ENCODE data around the gene DUT.

The DUT gene

GRCh38 chr15:48292458-48292857, 38.8 kb upstream of the DUT start:
- no peaks in the 10 kb centered on the region for H3K27me3 ChIP-seq (replicated peaks; ENCODE audit: insufficient read depth, low read length)
- H3K79me2 ChIP-seq (ENCODE audit: low read length), result no peaks in the 10 kb centered on the region
- H3K9me3 ChIP-seq (replicated peaks; ENCODE audit: insufficient read depth, low read length), result no peaks in the 10 kb centered on the region
- 0 out of 2 replicates have a peak, but pooled peaks cover 4% of the 10 kb centered on the region for H3K4me1 ChIP-seq (ENCODE audit: low read length)
- no peak overlapping the region for H3K27ac ChIP-seq (ENCODE audit: low read length)
- H3K9ac ChIP-seq (ENCODE audit: low read length), result no peak overlapping the region
- H3K4me2 ChIP-seq (ENCODE audit: low read depth, low read length), result no peak overlapping the region
- no peak for DNase-seq
- TF ChIP-seq EZH2 (optimal IDR thresholded peaks at IDR 0.05; ENCODE audit: low read depth, low read length), result no peak
- no peak for TF ChIP-seq EZH2phosphoT487 (IDR thresholded peaks at IDR 0.05; ENCODE audit: low read length)
- TF ChIP-seq, protein P1, sequence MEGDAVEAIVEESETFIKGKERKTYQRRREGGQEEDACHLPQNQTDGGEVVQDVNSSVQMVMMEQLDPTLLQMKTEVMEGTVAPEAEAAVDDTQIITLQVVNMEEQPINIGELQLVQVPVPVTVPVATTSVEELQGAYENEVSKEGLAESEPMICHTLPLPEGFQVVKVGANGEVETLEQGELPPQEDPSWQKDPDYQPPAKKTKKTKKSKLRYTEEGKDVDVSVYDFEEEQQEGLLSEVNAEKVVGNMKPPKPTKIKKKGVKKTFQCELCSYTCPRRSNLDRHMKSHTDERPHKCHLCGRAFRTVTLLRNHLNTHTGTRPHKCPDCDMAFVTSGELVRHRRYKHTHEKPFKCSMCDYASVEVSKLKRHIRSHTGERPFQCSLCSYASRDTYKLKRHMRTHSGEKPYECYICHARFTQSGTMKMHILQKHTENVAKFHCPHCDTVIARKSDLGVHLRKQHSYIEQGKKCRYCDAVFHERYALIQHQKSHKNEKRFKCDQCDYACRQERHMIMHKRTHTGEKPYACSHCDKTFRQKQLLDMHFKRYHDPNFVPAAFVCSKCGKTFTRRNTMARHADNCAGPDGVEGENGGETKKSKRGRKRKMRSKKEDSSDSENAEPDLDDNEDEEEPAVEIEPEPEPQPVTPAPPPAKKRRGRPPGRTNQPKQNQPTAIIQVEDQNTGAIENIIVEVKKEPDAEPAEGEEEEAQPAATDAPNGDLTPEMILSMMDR (IDR thresholded peaks at IDR 0.05; ENCODE audit: low read length), result no peak
- no peak overlapping the region for H3K4me3 ChIP-seq (ENCODE audit: low read length)
- H3F3A ChIP-seq (ENCODE audit: insufficient read depth, low read length), result no peaks in the 10 kb centered on the region
- H3K36me3 ChIP-seq (replicated peaks; ENCODE audit: insufficient read depth, low read length), result no peaks in the 10 kb centered on the region
- H2AFZ ChIP-seq (ENCODE audit: low read length), result no peak overlapping the region
- H3K9me2 ChIP-seq (replicated peaks; ENCODE audit: insufficient read depth, low read length), result no peaks in the 10 kb centered on the region
- H4K20me1 ChIP-seq (ENCODE audit: insufficient read depth, low read length), result no peaks in the 10 kb centered on the region

DNA sequence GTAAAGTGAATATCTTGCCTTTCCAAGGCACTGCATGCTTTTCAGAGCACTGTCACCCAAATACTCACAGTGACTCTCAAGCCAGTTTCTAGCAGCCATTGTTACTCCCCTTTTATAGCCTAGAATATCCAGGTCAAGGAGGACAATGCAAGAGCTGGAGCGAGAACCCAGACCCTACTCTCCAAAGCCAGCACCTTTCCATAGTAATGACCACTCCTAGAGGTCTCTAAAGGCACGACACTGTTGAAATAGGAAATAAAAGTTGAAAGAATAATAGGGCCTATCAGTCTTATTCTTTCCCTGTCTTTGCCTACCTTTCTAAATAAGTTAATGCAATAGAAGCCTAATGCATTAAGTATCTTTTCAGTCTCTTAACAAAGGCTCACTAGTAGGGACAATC, 33.6 kb upstream of the DUT start:
- Histone ChIP-seq H3K9ac (ENCODE audit: low read length) (no peak overlapping the region), H4K20me1 (ENCODE audit: insufficient read depth, low read length) (no peaks in the 10 kb centered on the region), H3F3A (ENCODE audit: insufficient read depth, low read length) (no peaks in the 10 kb centered on the region), H3K79me2 (ENCODE audit: low read length) (no peaks in the 10 kb centered on the region), H3K36me3 (replicated peaks; ENCODE audit: insufficient read depth, low read length) (no peaks in the 10 kb centered on the region), H3K27me3 (replicated peaks; ENCODE audit: insufficient read depth, low read length) (no peaks in the 10 kb centered on the region), H3K4me3 (ENCODE audit: low read length) (no peak overlapping the region), H3K9me3 (replicated peaks; ENCODE audit: insufficient read depth, low read length) (no peaks in the 10 kb centered on the region), H2AFZ (ENCODE audit: low read length) (no peak overlapping the region), H3K4me1 (ENCODE audit: low read length) (no peaks in the 10 kb centered on the region), H3K9me2 (replicated peaks; ENCODE audit: insufficient read depth, low read length) (no peaks in the 10 kb centered on the region), H3K4me2 (ENCODE audit: low read depth, low read length) (no peak overlapping the region), H3K27ac (ENCODE audit: low read length) (no peak overlapping the region)
- DNase-seq, result no peak
- TF ChIP-seq EZH2 (optimal IDR thresholded peaks at IDR 0.05; ENCODE audit: low read depth, low read length), result no peak
- TF ChIP-seq EZH2phosphoT487 (IDR thresholded peaks at IDR 0.05; ENCODE audit: low read length), result no peak
- TF ChIP-seq, protein P1 (IDR thresholded peaks at IDR 0.05; ENCODE audit: low read length), result no peak

GRCh38 chr15:48298914-48299313, 32.3 kb upstream of the DUT start:
- Histone ChIP-seq H3K9ac (ENCODE audit: low read length) (no peak overlapping the region), H4K20me1 (ENCODE audit: insufficient read depth, low read length) (no peaks in the 10 kb centered on the region), H3K9me2 (replicated peaks; ENCODE audit: insufficient read depth, low read length) (no peaks in the 10 kb centered on the region), H3K79me2 (ENCODE audit: low read length) (no peaks in the 10 kb centered on the region), H3F3A (ENCODE audit: insufficient read depth, low read length) (no peaks in the 10 kb centered on the region), H3K27me3 (replicated peaks; ENCODE audit: insufficient read depth, low read length) (no peaks in the 10 kb centered on the region), H3K36me3 (replicated peaks; ENCODE audit: insufficient read depth, low read length) (no peaks in the 10 kb centered on the region), H3K27ac (ENCODE audit: low read length) (no peak overlapping the region), H3K4me3 (ENCODE audit: low read length) (no peak overlapping the region), H3K9me3 (replicated peaks; ENCODE audit: insufficient read depth, low read length) (no peaks in the 10 kb centered on the region), H3K4me2 (ENCODE audit: low read depth, low read length) (no peak overlapping the region), H3K4me1 (ENCODE audit: low read length) (no peaks in the 10 kb centered on the region), H2AFZ (ENCODE audit: low read length) (no peak overlapping the region)
- no peak for TF ChIP-seq EZH2 (optimal IDR thresholded peaks at IDR 0.05; ENCODE audit: low read depth, low read length)
- TF ChIP-seq, protein P1 (IDR thresholded peaks at IDR 0.05; ENCODE audit: low read length), result no peak
- TF ChIP-seq EZH2phosphoT487 (IDR thresholded peaks at IDR 0.05; ENCODE audit: low read length), result no peak
- no peak for DNase-seq
